Neural cell (in vitro differentiated cells): ENCODE data around the gene TMEM185B.

Source experiments
- CTCF ChIP-seq: fragments of 450-650 bp; IDR thresholded peaks from 2 replicates; pipeline ENCODE4 v1.5.1; 2014; ENCODE audit warnings: antibody characterized with exemption, mild to moderate bottlenecking, moderate library complexity; ENCODE audit not compliant: poor library complexity, severe bottlenecking
- EP300 ChIP-seq: fragments of 450-650 bp; conservative IDR thresholded peaks from 2 replicates; pipeline ENCODE4 v1.6.1; 2014; ENCODE audit warnings: antibody characterized with exemption, mild to moderate bottlenecking, moderate library complexity; ENCODE audit not compliant: poor library complexity, severe bottlenecking
- EZH2 ChIP-seq: fragments of 200-600, 300-800 bp; shearing (Covaris generic), sonication (generic); IDR thresholded peaks from 2 replicates; pipeline ENCODE4 v1.6.1; 2014; ENCODE audit warnings: antibody characterized with exemption, low read length, borderline replicate concordance, mild to moderate bottlenecking; ENCODE audit not compliant: insufficient read depth, poor library complexity, severe bottlenecking
- MXI1 ChIP-seq: fragments of 450-650 bp; conservative IDR thresholded peaks from 2 replicates; pipeline ENCODE4 v1.6.1; 2014; ENCODE audit warnings: antibody characterized with exemption, mild to moderate bottlenecking; ENCODE audit not compliant: poor library complexity, severe bottlenecking
- POLR2AphosphoS5 ChIP-seq: IDR thresholded peaks from 2 replicates; pipeline ENCODE4 v1.6.1; 2012
- REST ChIP-seq: IDR thresholded peaks from 2 replicates; pipeline ENCODE4 v1.6.1; 2012; ENCODE audit warnings: borderline replicate concordance
- SMC3 ChIP-seq: fragments of 450-650 bp; conservative IDR thresholded peaks from 2 replicates; pipeline ENCODE4 v1.6.1; 2014; ENCODE audit warnings: antibody characterized with exemption, mild to moderate bottlenecking, moderate library complexity; ENCODE audit not compliant: poor library complexity
- TAF1 ChIP-seq: IDR thresholded peaks from 2 replicates; pipeline ENCODE4 v1.6.1; 2012; ENCODE audit warnings: low read depth

GRCh38 chr2:120250640-120251039, 27.4 kb upstream of the TMEM185B start:
- TF ChIP-seq CTCF, result no peak
- TF ChIP-seq EP300, result no peak
- TF ChIP-seq EZH2, result no peak
- no peak for TF ChIP-seq REST
- TF ChIP-seq TAF1, result no peak
- no peak for TF ChIP-seq SMC3
- TF ChIP-seq POLR2AphosphoS5, result no peak
- TF ChIP-seq MXI1, result no peak
